Liver (tissue), 9 donors: Measurements from ENCODE around the gene MEX3B. TPM values are rescaled to one million over a fixed set of nuclear protein-coding genes. Genes with fewer than 3 reads are reported as not detected.

Source experiments
- DNase-seq: peaks from one replicate; pipeline ENCODE4 v3.0.0-alpha.2; 2017; ENCODE audit warnings: low spot score
- H3K27ac ChIP-seq, 2 donors: one replicate each; pipeline ENCODE4 v1.7.0; 2013; ENCODE audit warnings: inconsistent platforms in 2 of 2, low read length in 2 of 2, control low read depth in 1 of 2, low read depth in 1 of 2, mild to moderate bottlenecking in 1 of 2
- H3K27me3 ChIP-seq, 4 donors: one replicate each; pipeline versions ENCODE4 v1.6.1 to v1.7.0; 2013; ENCODE audit warnings: low read length in 3 of 4, inconsistent platforms in 1 of 4, mild to moderate bottlenecking in 1 of 4, moderate library complexity in 1 of 4; ENCODE audit not compliant: control insufficient read depth in 4 of 4, insufficient read depth in 4 of 4
- H3K36me3 ChIP-seq, 4 donors: one replicate each; pipeline versions ENCODE4 v1.6.1 to v1.7.0; 2013; ENCODE audit warnings: low read length in 3 of 4, mild to moderate bottlenecking in 3 of 4, low read depth in 1 of 4, moderate library complexity in 1 of 4; ENCODE audit not compliant: control insufficient read depth in 4 of 4, insufficient read depth in 3 of 4
- H3K4me1 ChIP-seq, 4 donors: one replicate each; pipeline versions ENCODE4 v1.6.1 to v1.7.0; 2013; ENCODE audit warnings: low read length in 3 of 4, mild to moderate bottlenecking in 3 of 4, moderate library complexity in 1 of 4; ENCODE audit not compliant: control insufficient read depth in 4 of 4, insufficient read depth in 4 of 4
- H3K4me3 ChIP-seq, 3 donors: one replicate each; pipeline versions ENCODE4 v1.6.1 to v1.7.0; 2013; ENCODE audit warnings: low read length in 3 of 3, control low read depth in 1 of 3, low read depth in 1 of 3, mild to moderate bottlenecking in 1 of 3
- H3K9ac ChIP-seq, 2 donors: one replicate each; pipeline ENCODE4 v1.7.0; 2013; ENCODE audit warnings: low read length in 2 of 2, mild to moderate bottlenecking in 2 of 2, moderate library complexity in 2 of 2, control low read depth in 1 of 2, low read depth in 1 of 2
- H3K9me3 ChIP-seq, 4 donors: one replicate each; pipeline versions ENCODE4 v1.6.1 to v1.7.0; 2013; ENCODE audit warnings: low read length in 3 of 4; ENCODE audit not compliant: control insufficient read depth in 4 of 4
- ATF3 ChIP-seq: IDR thresholded peaks from 2 replicates; pipeline ENCODE4 v1.6.1; 2016; ENCODE audit warnings: antibody characterized with exemption
- CTCF ChIP-seq: fragments of 150-350 bp; IDR thresholded peaks from 2 replicates; pipeline ENCODE4 v1.5.1; 2017; ENCODE audit warnings: improper control_type of control experiment, low read depth, low read length; ENCODE audit not compliant: missing input control
- EGR1 ChIP-seq, 2 donors: IDR thresholded peaks; 2 replicates each; pipeline ENCODE4 v1.6.1; 2016 to 2018; ENCODE audit warnings: antibody characterized with exemption in 2 of 2, low read depth in 2 of 2
- FOXA1 ChIP-seq: IDR thresholded peaks from 2 replicates; pipeline ENCODE4 v1.6.1; 2016; ENCODE audit warnings: antibody characterized with exemption
- FOXA2 ChIP-seq: IDR thresholded peaks from 2 replicates; pipeline ENCODE4 v1.6.1; 2016; ENCODE audit warnings: antibody characterized with exemption
- GABPA ChIP-seq, 2 donors: IDR thresholded peaks in 1 of 2; conservative IDR thresholded peaks in 1 of 2; 2 replicates each; pipeline ENCODE4 v1.6.1; 2016; ENCODE audit warnings: antibody characterized with exemption in 2 of 2, mild to moderate bottlenecking in 1 of 2, moderate library complexity in 1 of 2
- HNF4A ChIP-seq, 2 donors: conservative IDR thresholded peaks; 2 replicates each; pipeline ENCODE4 v1.6.1; 2016; ENCODE audit warnings: antibody characterized with exemption in 2 of 2, mild to moderate bottlenecking in 2 of 2
- HNF4G ChIP-seq: IDR thresholded peaks from 2 replicates; pipeline ENCODE4 v1.6.1; 2016; ENCODE audit warnings: antibody characterized with exemption
- JUND ChIP-seq, 2 donors: IDR thresholded peaks; 2 replicates each; pipeline ENCODE4 v1.6.1; 2016; ENCODE audit warnings: antibody characterized with exemption in 2 of 2
- MAX ChIP-seq: IDR thresholded peaks from 2 replicates; pipeline ENCODE4 v1.6.1; 2016; ENCODE audit warnings: antibody characterized with exemption
- NR2F2 ChIP-seq: IDR thresholded peaks from 2 replicates; pipeline ENCODE4 v1.6.1; 2016; ENCODE audit warnings: antibody characterized with exemption
- RAD21 ChIP-seq, 2 donors: IDR thresholded peaks; 2 replicates each; pipeline ENCODE4 v1.6.1; 2016; ENCODE audit warnings: antibody characterized with exemption in 2 of 2, mild to moderate bottlenecking in 2 of 2
- REST ChIP-seq: IDR thresholded peaks from 2 replicates; pipeline ENCODE4 v1.6.1; 2016; ENCODE audit warnings: antibody characterized with exemption, mild to moderate bottlenecking
- RXRA ChIP-seq, 2 donors: IDR thresholded peaks; 2 replicates each; pipeline ENCODE4 v1.6.1; 2017 to 2018; ENCODE audit warnings: antibody characterized with exemption in 2 of 2, mild to moderate bottlenecking in 1 of 2
- TAF1 ChIP-seq: conservative IDR thresholded peaks from 2 replicates; pipeline ENCODE4 v1.6.1; 2016; ENCODE audit warnings: antibody characterized with exemption, mild to moderate bottlenecking
- ZBTB33 ChIP-seq: IDR thresholded peaks from 2 replicates; pipeline ENCODE4 v1.6.1; 2016; ENCODE audit warnings: antibody characterized with exemption
- WGBS: extraction: QIAGEN DNeasy Blood & Tissue Kit; methylation state at CpG from one replicate; pipeline ENCODE4 v1.1.7; 2013; 5-methylcytosine and 5-hydroxymethylcytosine counted together
- polyA plus RNA-seq, 2 donors: library from polyadenylated mRNA; stranded (reverse) in 1 of 2; unstranded in 1 of 2; fragments of 200-250 nt in 1 of 2; fragments of >200 nt in 1 of 2; fragmentation: Nextera tagmentation in 1 of 2; extraction: Ambion mirVana in 1 of 2; gene quantifications; one replicate each; pipeline versions ENCODE4 v1.2.1 to v1.2.3, GENCODE V29; 2013 to 2015
- total RNA-seq, 2 donors: library from RNA; depleted of rRNA; stranded (reverse); fragments of >200 nt; gene quantifications; one replicate each; pipeline ENCODE4 v1.2.3, GENCODE V29; 2014
- donor health status: healthy.
- donor health status: healthy.
- donor health status: healthy.
- donor health status: healthy.
- donor health status: healthy.

MEX3B gene
- total and polyA plus RNA-seq, 4 donors = 0.33 to 1.4 (median 0.89) TPM; not detected in 1

- no peak overlapping the region for H3K4me3 ChIP-seq
- DNase-seq = no peak
- 90% methylated on average over 5 of the region's 5 CpGs for WGBS
- no peak overlapping the region for H3K9ac ChIP-seq
- H3K27me3 ChIP-seq = peaks cover 0 to 4% (median 1%) of the 10 kb centered on the region in 4 donors
- TF ChIP-seq FOXA1 = no peak
- no peak for TF ChIP-seq NR2F2
- no peak for TF ChIP-seq RAD21 (IDR thresholded peaks at IDR 0.05)
- TF ChIP-seq GABPA (IDR thresholded peaks at IDR 0.05 in 1 of 2, conservative IDR thresholded peaks at IDR 0.05 in 1 of 2) = no peak
- no peak for TF ChIP-seq TAF1
- TF ChIP-seq FOXA2 = no peak
- no peak for TF ChIP-seq HNF4G
- TF ChIP-seq CTCF = no peak
- TF ChIP-seq REST = no peak
- TF ChIP-seq MAX = no peak
- TF ChIP-seq RXRA (IDR thresholded peaks at IDR 0.05) = no peak
- TF ChIP-seq EGR1 (IDR thresholded peaks at IDR 0.05; ENCODE audit: low read depth in 2 of 2) = no peak
- TF ChIP-seq ZBTB33 = no peak
- TF ChIP-seq ATF3 = no peak
- TF ChIP-seq JUND (IDR thresholded peaks at IDR 0.05) = no peak
- no peak for TF ChIP-seq HNF4A (conservative IDR thresholded peaks at IDR 0.05)
- no peaks in the 10 kb centered on the region for H3K9me3 ChIP-seq
- H3K27ac ChIP-seq = no peak overlapping the region
- no peaks in the 10 kb centered on the region for H3K4me1 ChIP-seq
- H3K36me3 ChIP-seq = no peaks in the 10 kb centered on the region
Observed at GRCh38 chr15:82072926-82073537, 27.2 kb upstream of the MEX3B start.
